Upper lobe of left lung (tissue), 4 donors: ENCODE data around the gene AGR2.

Experiments
- CTCF ChIP-seq, 6 experiments: fragments of 450-650 bp in 4 of 6; fragments of 200-600 bp in 2 of 6; sonication (generic) in 2 of 6; IDR thresholded peaks; one replicate each; pipeline ENCODE4 v1.5.1; 2016 to 2019; ENCODE audit warnings: antibody characterized with exemption in 6 of 6
- POLR2A ChIP-seq, 4 donors: fragments of 450-650 bp; IDR thresholded peaks; one replicate each; pipeline ENCODE4 v1.5.1; 2016 to 2017; ENCODE audit warnings: antibody characterized with exemption in 4 of 4, mild to moderate bottlenecking in 2 of 4
- POLR2AphosphoS5 ChIP-seq, 2 donors: sonication (generic); formaldehyde crosslinking; IDR thresholded peaks; one replicate each; pipeline ENCODE4 v1.5.1; 2017; ENCODE audit warnings: antibody characterized with exemption in 2 of 2

- TF ChIP-seq CTCF (IDR thresholded peaks at IDR 0.05) (no peak), POLR2A (IDR thresholded peaks at IDR 0.05) (no peak), POLR2AphosphoS5 (IDR thresholded peaks at IDR 0.05) (no peak)
Measured at GRCh38 chr7:16803125-16803524, 1.7 kb downstream of the AGR2 start.
